Right lobe of liver (tissue), 6 donors: ENCODE data around the gene CA9. TPM values are rescaled to one million over a fixed set of nuclear protein-coding genes. Genes with fewer than 3 reads are reported as not detected.

Experiments used
- ATAC-seq, 4 donors: fragments of 200-7000 bp; cut with Tn5 transposase; one replicate each; pipeline ENCODE4 v1.9.1; 2020; ENCODE audit warnings: mild to moderate bottlenecking in 4 of 4, moderate library complexity in 4 of 4
- DNase-seq, 3 donors: peaks; one replicate each; pipeline ENCODE4 v3.0.0-alpha.2; 2020
- H3K27ac ChIP-seq, 3 donors: fragments of 200-600 bp; one replicate each; pipeline ENCODE4 v1.8.0; 2022
- H3K27me3 ChIP-seq, 2 donors: fragments of 200-600 bp; one replicate each; pipeline ENCODE4 v1.8.0; 2022
- H3K36me3 ChIP-seq, 4 donors: fragments of 200-600 bp; sonication (generic) in 1 of 4; one replicate each; pipeline versions ENCODE4 v1.5.1 to v1.8.0; 2017 to 2022; ENCODE audit warnings: control low read depth in 1 of 4
- H3K4me1 ChIP-seq, 4 donors: fragments of 200-600 bp; sonication (generic) in 1 of 4; one replicate each; pipeline versions ENCODE4 v1.5.1 to v1.8.0; 2017 to 2022; ENCODE audit warnings: control low read depth in 1 of 4
- H3K4me3 ChIP-seq, 3 donors: fragments of 200-600 bp; one replicate each; pipeline ENCODE4 v1.8.0; 2022
- H3K9me3 ChIP-seq, 4 donors: fragments of 200-600 bp; sonication (generic) in 1 of 4; one replicate each; pipeline versions ENCODE4 v1.5.1 to v1.8.0; 2017 to 2022; ENCODE audit warnings: control low read depth in 1 of 4
- POLR2A ChIP-seq: fragments of 450-650 bp; IDR thresholded peaks from one replicate; pipeline ENCODE4 v1.6.1; 2017; ENCODE audit warnings: antibody characterized with exemption, mild to moderate bottlenecking
- WGBS: methylation state at CpG from one replicate; pipeline ENCODE4 v1.1.6; 2018; ENCODE audit warnings: low coverage, low lambda C conversion rate; ENCODE audit not compliant: insufficient coverage; ENCODE audit errors: missing lambda C conversion rate; 5-methylcytosine and 5-hydroxymethylcytosine counted together
- intact Hi-C, 2 donors: fragments of 100-400 bp; cut with DNase I; formaldehyde crosslinking; loops; one replicate each; pipeline versions ENCODE4 v1.11.2 to v1.14.1; 2022
- total RNA-seq, 6 experiments: library from RNA; depleted of rRNA in 2 of 6; stranded (reverse); fragments of >200 nt in 2 of 6; fragmentation: NEBNext Ultra II Directional in 3 of 6; extraction: Animal tissue kit (Norgen Biotek cat#: 25700) in 3 of 6; gene quantifications; one replicate each; pipeline versions ENCODE4 v1.1.0 to v1.2.4, GENCODE V29; 2016 to 2023
- TF ChIP-seq, protein P1 (sequence below), 4 donors: fragments of 200-600 bp in 3 of 4; fragments of 450-650 bp in 1 of 4; IDR thresholded peaks; one replicate each; pipeline versions ENCODE4 v1.5.1 to v1.8.0; 2016 to 2022; ENCODE audit warnings: antibody characterized with exemption in 4 of 4, mild to moderate bottlenecking in 2 of 4
- donor health status: DM: no; HTN: yes; CAD: no.
- donor health status: DM: no; HTN: no; CAD: no.
- donor health status: DM: no; HTN: no; CAD: no.
- donor health status: DM: no; HTN: yes; CAD: no.
- donor health status: DM: no; HTN: yes; CAD: no.

The CA9 gene
- total RNA-seq, 6 experiments from 2014 or later: 0.64 to 1.6 (median 0.93) TPM; not detected in 1

DNA sequence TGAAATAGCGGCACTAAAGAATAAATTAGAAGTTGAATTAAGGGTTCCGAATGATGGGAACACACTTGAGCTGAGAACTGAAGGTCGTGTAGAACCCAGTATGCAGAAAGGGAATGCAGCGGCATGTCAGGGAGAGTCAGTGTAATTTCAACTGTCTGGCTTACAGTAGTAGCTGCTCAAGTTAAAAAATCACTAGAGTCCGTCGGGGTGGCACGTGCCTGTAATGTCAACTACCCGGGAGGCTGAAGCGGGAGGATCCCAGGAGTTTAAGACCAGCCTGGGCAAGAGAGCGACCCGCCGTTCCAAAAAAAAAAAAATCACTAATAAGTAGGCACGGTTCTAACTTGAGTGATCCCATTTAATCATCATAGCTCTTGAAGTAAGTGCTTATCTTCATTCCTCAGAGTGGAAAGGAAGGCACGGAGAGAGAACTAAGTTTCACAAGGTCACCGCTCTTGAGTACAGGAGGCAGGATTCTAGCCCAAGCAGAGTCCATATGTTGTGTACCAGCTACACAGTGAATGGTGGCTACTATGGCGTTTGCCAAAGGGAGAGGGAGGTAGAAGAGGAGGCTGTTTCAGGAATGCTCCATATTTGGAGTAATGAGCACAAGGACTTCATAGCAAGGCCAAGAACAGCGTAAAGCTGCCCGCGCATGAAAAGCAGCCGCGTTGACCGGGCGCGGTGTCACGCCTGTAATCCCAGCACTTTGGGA, 16.7 kb upstream of the CA9 start:
- no peak for DNase-seq
- H3K4me3 ChIP-seq: peak overlapping the region in 2 of 3 donors; percentile 37 to 85
- ATAC-seq: peak in 3 of 4 donors; percentile 2 to 6 (median 4)
- no peaks in the 10 kb centered on the region for H3K9me3 ChIP-seq
- peaks cover 0 to 26% (median 3%) of the 10 kb centered on the region in 4 donors for H3K4me1 ChIP-seq
- no peaks in the 10 kb centered on the region for H3K36me3 ChIP-seq
- H3K27me3 ChIP-seq: no peaks in the 10 kb centered on the region
- intact Hi-C loops: no loop called here
- TF ChIP-seq, protein P1, sequence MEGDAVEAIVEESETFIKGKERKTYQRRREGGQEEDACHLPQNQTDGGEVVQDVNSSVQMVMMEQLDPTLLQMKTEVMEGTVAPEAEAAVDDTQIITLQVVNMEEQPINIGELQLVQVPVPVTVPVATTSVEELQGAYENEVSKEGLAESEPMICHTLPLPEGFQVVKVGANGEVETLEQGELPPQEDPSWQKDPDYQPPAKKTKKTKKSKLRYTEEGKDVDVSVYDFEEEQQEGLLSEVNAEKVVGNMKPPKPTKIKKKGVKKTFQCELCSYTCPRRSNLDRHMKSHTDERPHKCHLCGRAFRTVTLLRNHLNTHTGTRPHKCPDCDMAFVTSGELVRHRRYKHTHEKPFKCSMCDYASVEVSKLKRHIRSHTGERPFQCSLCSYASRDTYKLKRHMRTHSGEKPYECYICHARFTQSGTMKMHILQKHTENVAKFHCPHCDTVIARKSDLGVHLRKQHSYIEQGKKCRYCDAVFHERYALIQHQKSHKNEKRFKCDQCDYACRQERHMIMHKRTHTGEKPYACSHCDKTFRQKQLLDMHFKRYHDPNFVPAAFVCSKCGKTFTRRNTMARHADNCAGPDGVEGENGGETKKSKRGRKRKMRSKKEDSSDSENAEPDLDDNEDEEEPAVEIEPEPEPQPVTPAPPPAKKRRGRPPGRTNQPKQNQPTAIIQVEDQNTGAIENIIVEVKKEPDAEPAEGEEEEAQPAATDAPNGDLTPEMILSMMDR (IDR thresholded peaks at IDR 0.05): no peak
- no peak for TF ChIP-seq POLR2A
- WGBS: 37% methylated on average over 10 of the region's 25 CpGs
- H3K27ac ChIP-seq: peak overlapping the region; percentile 92 to 96 (median 95)

- peak within 1 kb of the TSS; percentile 92 to 96 (median 95) for H3K27ac ChIP-seq
- 0% methylated on average over 25 of the region's 42 CpGs for WGBS
- DNase-seq: peak; percentile 98 to 99 (median 99)
- peak within 1 kb of the TSS; percentile 85 to 90 (median 87) for H3K4me3 ChIP-seq
- no peaks in the 10 kb centered on the region for H3K36me3 ChIP-seq
- H3K27me3 ChIP-seq: no peaks in the 10 kb centered on the region
- TF ChIP-seq, protein P1 (IDR thresholded peaks at IDR 0.05): peak; percentile 16 to 51 (median 34)
- TF ChIP-seq POLR2A: peak; percentile 80
- peak; percentile 89 to 96 (median 94) for ATAC-seq
- peaks cover 0 to 23% (median 3%) of the 10 kb centered on the region in 4 donors for H3K4me1 ChIP-seq
- H3K9me3 ChIP-seq: no peaks in the 10 kb centered on the region
- intact Hi-C loops: no loop called here
Observed at GRCh38 chr9:35657546-35658136, 16.1 kb upstream of the CA9 start, which contains the start of gene RMRP. Gene RMRP (minus strand): TSS chr9:35658019.

- DNase-seq (peak; percentile 89 to 91 (median 90)), ATAC-seq (peak; percentile 74 to 86 (median 80))
- TF ChIP-seq, protein P1 (IDR thresholded peaks at IDR 0.05): peak; percentile 51 to 64 (median 57)
- peak; percentile 96 for TF ChIP-seq POLR2A
- H3K4me1 ChIP-seq: peaks cover 0 to 21% (median 3%) of the 10 kb centered on the region in 4 donors
- intact Hi-C loops: no loop called here
- peak within 1 kb of the TSS; percentile 92 to 96 (median 95) for H3K27ac ChIP-seq
- peak within 1 kb of the TSS; percentile 85 to 90 (median 87) for H3K4me3 ChIP-seq
- H3K27me3 ChIP-seq: no peaks in the 10 kb centered on the region
- no peaks in the 10 kb centered on the region for H3K36me3 ChIP-seq
- no peaks in the 10 kb centered on the region for H3K9me3 ChIP-seq
- WGBS: 1% methylated on average over 19 of the region's 67 CpGs
Observed at GRCh38 chr9:35658137-35658967, 15.4 kb upstream of the CA9 start, which contains the start of gene CCDC107. Gene CCDC107 (plus strand): TSS chr9:35658292. CDS start chr9:35658380, 88 bp downstream.

- DNase-seq: peak in 1 of 3 donors; percentile 50
Observed at GRCh38 chr9:35658968-35659220, 14.8 kb upstream of the CA9 start.

More at GRCh38 chr9:35658968-35659220, 14.8 kb upstream of the CA9 start:
- Histone ChIP-seq H3K27me3 (no peaks in the 10 kb centered on the region), H3K36me3 (no peaks in the 10 kb centered on the region), H3K27ac (peak overlapping the region; percentile 92 to 96 (median 95)), H3K9me3 (no peaks in the 10 kb centered on the region), H3K4me3 (peak overlapping the region; percentile 85 to 90 (median 87)), H3K4me1 (peaks cover 0 to 21% (median 3%) of the 10 kb centered on the region in 4 donors)
- intact Hi-C loops: no loop called here
- peak in 3 of 4 donors; percentile 4 to 11 (median 8) for ATAC-seq
- 0% methylated on average over 2 of the region's 2 CpGs for WGBS
- TF ChIP-seq, protein P1 (IDR thresholded peaks at IDR 0.05): no peak
- TF ChIP-seq POLR2A: no peak
